ENCODE data around the gene PHACTR3.

Gene PHACTR3

GRCh38 chr20:59652381-59652780, 48.0 kb downstream of the PHACTR3 start:
- no peak for DNase-seq

- no peak for DNase-seq
Observed at GRCh38 chr20:59656417-59656816, 52.1 kb downstream of the PHACTR3 start.

GRCh38 chr20:59657459-59658046, 53.2 kb downstream of the PHACTR3 start:
- DNase-seq = no peak

GRCh38 chr20:59660471-59660870, 56.1 kb downstream of the PHACTR3 start:
- DNase-seq = no peak

- no peak for DNase-seq
Observed at GRCh38 chr20:59661153-59661552, 56.8 kb downstream of the PHACTR3 start.

- DNase-seq = no peak
Observed at GRCh38 chr20:59661621-59662020, 57.3 kb downstream of the PHACTR3 start.

- DNase-seq = no peak
Observed at GRCh38 chr20:59662161-59662560, 57.8 kb downstream of the PHACTR3 start.

- DNase-seq = no peak
Observed at GRCh38 chr20:59662856-59663512, 58.6 kb downstream of the PHACTR3 start.

GRCh38 chr20:59663513-59664060, 59.2 kb downstream of the PHACTR3 start:
- DNase-seq = no peak

GRCh38 chr20:59664421-59664941, 60.1 kb downstream of the PHACTR3 start:
- no peak for DNase-seq

- no peak for DNase-seq
Observed at GRCh38 chr20:59665656-59666555, 61.6 kb downstream of the PHACTR3 start.

- no peak for DNase-seq
Observed at GRCh38 chr20:59666586-59666985, 62.2 kb downstream of the PHACTR3 start.

- no peak for DNase-seq
Observed at GRCh38 chr20:59667131-59667530, 62.8 kb downstream of the PHACTR3 start.

- DNase-seq = no peak
Observed at GRCh38 chr20:59667981-59668515, 63.7 kb downstream of the PHACTR3 start.

GRCh38 chr20:59668926-59669850, 64.8 kb downstream of the PHACTR3 start:
- no peak for DNase-seq

GRCh38 chr20:59670786-59671492, 66.6 kb downstream of the PHACTR3 start:
- no peak for DNase-seq

- DNase-seq = no peak
Observed at GRCh38 chr20:59671661-59672471, 67.5 kb downstream of the PHACTR3 start.

- no peak for DNase-seq
Observed at GRCh38 chr20:59672576-59672975, 68.2 kb downstream of the PHACTR3 start.

- DNase-seq = no peak
Observed at GRCh38 chr20:59673288-59673997, 69.1 kb downstream of the PHACTR3 start.
